Stimulated activated CD8-positive, alpha-beta memory T cell treated with anti-CD3 and anti-CD28 coated beads, Interleukin-4, amount 100 ng/mL, for 1 hour (primary cell): Measurements from ENCODE around the gene KRT83.
"Not testable (repeated sequence)": the region's sequence is repeated elsewhere in the genome, so short reads cannot be mapped to it uniquely, and the experiment has no call there.

Experiments used
- DNase-seq, 2 donors: peaks; one replicate each; pipeline ENCODE4 v3.0.0-alpha.2; 2020; ENCODE audit warnings: low read depth in 2 of 2, low spot score in 1 of 2

KRT83 gene

GRCh38 chr12:52311285-52311648 lies 9.9 kb downstream of the KRT83 start:
- DNase-seq = no peak

- DNase-seq = no peak
Observed at GRCh38 chr12:52310622-52311284, 10.4 kb downstream of the KRT83 start.

GRCh38 chr12:52308806-52309425 lies 12.3 kb downstream of the KRT83 start:
- no peak for DNase-seq

GRCh38 chr12:52307836-52308805 lies 13.1 kb downstream of the KRT83 start:
- DNase-seq = peak in 1 of 2 donors; percentile 17

- DNase-seq = no peak
Observed at GRCh38 chr12:52306731-52307130, 14.5 kb downstream of the KRT83 start.

- DNase-seq = no peak
Observed at GRCh38 chr12:52305921-52306705, 15.1 kb downstream of the KRT83 start.

- not testable (repeated sequence) for DNase-seq
Observed at GRCh38 chr12:52304941-52305411, 16.2 kb downstream of the KRT83 start.

GRCh38 chr12:52302242-52302914 lies 18.8 kb downstream of the KRT83 start:
- not testable (repeated sequence) for DNase-seq

GRCh38 chr12:52301721-52302120 lies 19.5 kb downstream of the KRT83 start:
- not testable (repeated sequence) for DNase-seq

- DNase-seq = no peak
Observed at GRCh38 chr12:52300796-52301691, 20.2 kb downstream of the KRT83 start.

GRCh38 chr12:52298677-52299190 lies 22.5 kb downstream of the KRT83 start:
- no peak for DNase-seq

- DNase-seq = no peak
Observed at GRCh38 chr12:52296572-52297215, 24.5 kb downstream of the KRT83 start.

GRCh38 chr12:52295663-52296062 lies 25.5 kb downstream of the KRT83 start:
- no peak for DNase-seq

GRCh38 chr12:52294803-52295202 lies 26.4 kb downstream of the KRT83 start:
- no peak for DNase-seq

- no peak for DNase-seq
Observed at GRCh38 chr12:52293926-52294325, 27.3 kb downstream of the KRT83 start.

GRCh38 chr12:52291267-52291935 lies 29.8 kb downstream of the KRT83 start, which contains the start of gene KRT81:
Gene KRT81, minus strand, starts transcription at chr12:52291534. Its CDS starts 69 bp downstream, at chr12:52291465.
- no peak for DNase-seq

GRCh38 chr12:52290483-52291134 lies 30.6 kb downstream of the KRT83 start:
- DNase-seq = not testable (repeated sequence)
